Brain microvascular endothelial cell (primary cell): ENCODE data around the gene CFAP45.

Experiments used
- DNase-seq: peaks from one replicate; pipeline ENCODE4 v3.0.0-alpha.2; 2020
- H3K27ac ChIP-seq: fragments of 250-450 bp; sonication (Bioruptor Pico); 2 replicates; pipeline ENCODE4 v1.5.1; 2020; ENCODE audit warnings: mild to moderate bottlenecking, moderate library complexity
- H3K27me3 ChIP-seq: fragments of 250-450 bp; sonication (Bioruptor Pico); replicated peaks from 2 replicates; pipeline ENCODE4 v1.5.1; 2020; ENCODE audit warnings: mild to moderate bottlenecking
- H3K36me3 ChIP-seq: fragments of 250-450 bp; sonication (Bioruptor Pico); replicated peaks from 2 replicates; pipeline ENCODE4 v1.5.1; 2020; ENCODE audit warnings: mild to moderate bottlenecking
- H3K4me3 ChIP-seq: 2 replicates; pipeline ENCODE4 v1.5.1; 2011; ENCODE audit warnings: low read depth, mild to moderate bottlenecking, control low read depth, low read length, moderate library complexity
- in situ Hi-C: cut with HindIII; loops from 2 replicates; pipeline ENCODE4 v1.10.0; 2017; ENCODE audit warnings: low sequenced_read_pairs, low pct_ligation_motif_present
- TF ChIP-seq, protein P1 (sequence below): IDR thresholded peaks from 2 replicates; pipeline ENCODE4 v1.5.1; 2011; ENCODE audit warnings: low read depth, mild to moderate bottlenecking, moderate library complexity, low read length, control low read depth, inconsistent platforms; ENCODE audit errors: missing control alignments

The CFAP45 gene

DNA sequence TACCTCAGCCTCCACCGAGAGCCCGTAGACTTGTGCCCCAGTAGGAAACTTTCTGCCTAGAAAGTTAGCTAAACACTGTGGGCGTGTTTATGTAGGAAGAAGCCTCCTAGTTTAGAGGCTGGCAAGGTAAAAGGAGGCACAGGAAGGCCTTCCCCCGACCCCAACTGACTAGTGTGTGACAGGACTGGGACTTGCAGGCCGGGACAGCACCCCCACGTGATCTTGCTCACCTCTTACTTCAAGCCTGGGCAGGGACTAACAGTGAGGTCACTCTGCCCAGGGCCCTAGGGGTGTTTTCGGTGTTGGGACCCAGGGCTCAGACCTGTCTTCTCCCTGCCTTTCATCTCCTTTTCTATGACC lies 25.7 kb upstream of the CFAP45 start:
- Histone ChIP-seq H3K27ac (peak overlapping the region; percentile 97), H3K4me3 (peak overlapping the region; percentile 100), H3K27me3 (no peaks in the 10 kb centered on the region), H3K36me3 (no peaks in the 10 kb centered on the region)
- DNase-seq = no peak
- TF ChIP-seq, protein P1, sequence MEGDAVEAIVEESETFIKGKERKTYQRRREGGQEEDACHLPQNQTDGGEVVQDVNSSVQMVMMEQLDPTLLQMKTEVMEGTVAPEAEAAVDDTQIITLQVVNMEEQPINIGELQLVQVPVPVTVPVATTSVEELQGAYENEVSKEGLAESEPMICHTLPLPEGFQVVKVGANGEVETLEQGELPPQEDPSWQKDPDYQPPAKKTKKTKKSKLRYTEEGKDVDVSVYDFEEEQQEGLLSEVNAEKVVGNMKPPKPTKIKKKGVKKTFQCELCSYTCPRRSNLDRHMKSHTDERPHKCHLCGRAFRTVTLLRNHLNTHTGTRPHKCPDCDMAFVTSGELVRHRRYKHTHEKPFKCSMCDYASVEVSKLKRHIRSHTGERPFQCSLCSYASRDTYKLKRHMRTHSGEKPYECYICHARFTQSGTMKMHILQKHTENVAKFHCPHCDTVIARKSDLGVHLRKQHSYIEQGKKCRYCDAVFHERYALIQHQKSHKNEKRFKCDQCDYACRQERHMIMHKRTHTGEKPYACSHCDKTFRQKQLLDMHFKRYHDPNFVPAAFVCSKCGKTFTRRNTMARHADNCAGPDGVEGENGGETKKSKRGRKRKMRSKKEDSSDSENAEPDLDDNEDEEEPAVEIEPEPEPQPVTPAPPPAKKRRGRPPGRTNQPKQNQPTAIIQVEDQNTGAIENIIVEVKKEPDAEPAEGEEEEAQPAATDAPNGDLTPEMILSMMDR = no peak
- in situ Hi-C loops = no loop called here

DNA sequence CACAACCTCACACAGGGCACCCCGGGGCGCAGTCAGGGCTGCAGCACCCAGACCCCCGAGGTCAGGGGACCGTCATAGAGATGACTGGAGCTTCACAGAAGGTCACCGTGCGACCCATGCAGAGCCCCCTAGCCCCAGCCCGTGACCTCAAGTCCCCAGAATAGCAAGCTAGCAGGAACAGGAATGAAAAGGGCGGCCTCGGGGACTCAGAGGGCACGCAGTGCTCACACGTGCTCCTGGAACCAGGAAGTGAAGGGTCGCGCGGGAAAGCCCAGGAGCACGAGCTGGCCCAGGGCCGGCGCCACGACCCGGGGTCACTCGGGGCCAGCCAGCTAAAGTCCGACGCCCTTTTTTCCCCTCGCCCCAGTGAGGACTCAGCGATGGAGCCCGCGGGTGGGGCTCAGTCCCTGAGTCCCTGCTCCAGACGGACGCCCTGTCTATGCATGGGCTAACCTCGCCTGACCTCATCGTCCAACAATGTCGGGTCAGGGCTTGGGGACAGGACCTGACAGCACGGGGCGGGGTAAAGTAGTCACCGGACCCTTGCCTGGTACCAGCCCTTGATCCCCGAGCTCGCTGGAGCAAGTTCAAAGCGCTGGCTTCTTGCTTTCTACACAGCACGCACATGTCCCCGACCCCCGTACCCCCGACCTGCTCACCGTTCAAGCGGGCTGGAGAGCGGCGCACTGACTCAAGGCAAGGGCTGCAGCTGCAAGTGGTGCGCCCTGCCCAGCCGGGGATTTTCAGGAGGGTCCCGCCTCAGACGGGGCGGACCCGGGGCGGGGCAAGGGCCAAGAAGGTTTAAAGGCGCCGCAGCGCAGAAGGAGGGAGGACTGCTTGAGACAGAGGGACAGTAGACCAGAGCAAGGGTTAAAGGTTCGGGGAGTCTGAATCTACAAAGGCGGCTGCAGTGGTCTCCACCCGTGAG lies 25.1 kb upstream of the CFAP45 start, which contains the start of gene TAGLN2:
Gene TAGLN2, minus strand, starts transcription at position 717 of the 928 bp plus-strand sequence. CDS start 4,998 bp downstream, outside the sequence.
- Histone ChIP-seq H3K4me3 (peak within 1 kb of the TSS; percentile 100), H3K27me3 (no peaks in the 10 kb centered on the region), H3K36me3 (peaks cover under 1% of the 10 kb centered on the region), H3K27ac (peak within 1 kb of the TSS; percentile 97)
- peak; percentile 87 for DNase-seq
- TF ChIP-seq, protein P1 = no peak
- in situ Hi-C loops = no loop called here

DNA sequence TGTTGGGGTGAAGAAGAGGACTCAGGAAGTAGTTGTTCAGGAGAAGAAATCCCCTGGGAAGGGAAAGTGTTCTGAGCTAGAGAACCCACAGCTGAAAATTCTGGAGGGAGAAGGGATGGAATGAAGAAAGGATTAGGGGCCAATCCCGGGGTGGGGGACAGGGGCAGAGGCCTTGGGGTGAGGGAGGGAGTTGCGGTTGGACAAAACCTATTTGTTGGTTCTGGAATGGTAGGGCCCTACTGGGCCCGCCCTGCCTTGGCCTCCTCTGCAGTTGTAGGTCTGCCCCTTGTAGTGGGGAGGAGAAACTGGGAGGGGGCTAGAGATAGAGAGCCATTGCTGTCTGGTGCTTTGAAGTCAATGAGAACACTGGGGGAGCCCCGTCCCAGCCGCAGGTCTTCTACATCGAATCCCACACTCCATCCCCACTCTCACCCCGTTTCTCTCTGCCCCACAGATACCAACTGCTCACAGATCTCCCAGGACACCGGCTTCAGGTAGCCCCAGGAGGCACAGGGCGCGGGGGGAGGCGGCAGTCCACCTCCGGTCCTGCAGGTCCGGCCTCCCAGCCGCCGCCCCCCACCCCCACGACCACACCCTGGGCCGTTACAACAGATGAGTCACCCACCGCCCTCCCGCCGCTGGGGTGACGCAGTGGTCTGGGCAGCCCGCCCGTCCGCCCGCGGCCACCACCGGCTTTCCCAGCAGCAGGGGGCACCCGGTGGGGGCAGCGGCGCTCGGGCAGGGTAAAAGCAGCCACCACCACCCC lies 24.2 kb upstream of the CFAP45 start:
- Histone ChIP-seq H3K27me3 (no peaks in the 10 kb centered on the region), H3K4me3 (peak overlapping the region; percentile 100), H3K27ac (peak overlapping the region; percentile 97), H3K36me3 (peaks cover 9% of the 10 kb centered on the region)
- in situ Hi-C loops = no loop called here
- peak; percentile 90 for DNase-seq
- TF ChIP-seq, protein P1 = no peak

DNA sequence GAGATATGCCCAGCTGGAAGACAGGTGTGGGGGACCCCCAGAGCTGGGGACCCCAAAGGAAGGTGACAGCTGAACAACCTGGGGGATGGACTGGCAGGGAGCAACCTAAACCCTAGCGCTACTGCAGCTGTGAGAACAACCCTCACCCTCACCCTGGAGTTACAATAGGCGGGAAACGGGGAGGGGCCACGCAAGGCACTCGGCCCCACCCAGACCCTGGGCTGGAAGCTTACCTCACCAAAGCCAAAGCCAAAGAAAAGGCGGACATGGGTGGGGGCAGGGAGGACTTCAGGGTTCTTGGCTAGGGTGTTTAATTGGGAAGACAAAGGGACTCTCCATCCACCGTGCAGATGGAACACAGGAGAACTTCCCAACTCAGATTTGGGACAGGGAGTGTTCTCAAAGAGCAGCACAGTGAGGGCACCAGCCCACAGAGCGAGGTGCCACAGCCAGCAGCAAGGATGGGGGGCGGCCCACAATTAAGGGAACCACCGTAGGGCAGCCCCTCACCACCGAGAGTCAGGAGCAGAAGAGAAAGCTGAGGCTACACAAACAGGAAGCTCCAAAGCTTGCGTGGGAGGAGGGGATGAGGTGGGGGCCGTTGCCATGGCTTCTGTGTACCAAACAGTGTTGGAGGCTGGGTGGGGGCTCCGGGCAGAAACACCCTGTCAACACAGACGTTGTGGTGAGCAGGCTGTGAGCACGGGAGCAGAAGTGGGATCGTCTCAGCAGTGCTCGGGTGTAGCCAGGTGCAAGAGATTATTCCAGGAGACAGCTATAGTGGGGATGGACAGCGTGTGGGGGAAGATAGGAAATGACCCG lies 23.4 kb upstream of the CFAP45 start:
- TF ChIP-seq, protein P1 = no peak
- Histone ChIP-seq H3K36me3 (peaks cover 17% of the 10 kb centered on the region), H3K27ac (peak overlapping the region; percentile 97), H3K27me3 (no peaks in the 10 kb centered on the region), H3K4me3 (peak overlapping the region; percentile 100)
- peak; percentile 95 for DNase-seq
- in situ Hi-C loops = no loop called here

DNA sequence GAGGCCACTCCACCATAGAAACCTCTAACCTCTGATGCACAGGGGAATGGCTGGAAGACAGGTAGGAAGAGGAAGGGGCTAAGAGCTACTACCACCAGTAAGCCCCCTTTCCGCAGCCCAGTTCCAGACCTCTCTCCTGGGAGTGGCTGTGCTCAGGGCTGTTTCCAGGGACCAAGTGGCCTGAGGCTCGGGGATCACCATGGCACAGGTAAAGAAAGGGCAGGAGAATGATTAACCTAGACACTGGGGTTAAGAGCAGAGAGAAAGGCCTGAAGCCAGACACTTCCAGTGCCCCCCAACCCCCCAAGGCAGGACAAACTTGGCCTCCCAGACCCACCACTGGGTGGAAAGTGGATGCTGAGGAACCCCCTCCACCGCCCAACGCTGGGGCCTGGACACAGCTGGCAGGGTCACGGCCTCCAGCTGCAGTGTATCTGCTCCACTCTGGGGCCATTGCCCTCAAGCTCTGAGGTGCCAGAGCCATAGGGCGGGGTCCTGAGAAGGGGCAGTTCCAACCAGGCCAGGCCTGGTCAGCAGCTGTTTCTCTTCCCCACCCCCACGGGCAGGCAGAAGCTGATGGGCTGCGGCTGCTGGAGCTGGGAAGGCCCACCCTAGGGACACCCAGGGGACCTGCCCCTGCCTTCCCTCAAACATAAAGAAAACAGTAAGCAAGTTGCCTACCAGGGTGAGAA lies 22.7 kb upstream of the CFAP45 start:
- Histone ChIP-seq H3K27ac (peak overlapping the region; percentile 97), H3K27me3 (no peaks in the 10 kb centered on the region), H3K36me3 (peaks cover 23% of the 10 kb centered on the region), H3K4me3 (peak overlapping the region; percentile 100)
- DNase-seq = no peak
- TF ChIP-seq, protein P1 = no peak
- in situ Hi-C loops = no loop called here
